Adrenal gland (tissue), 12 donors: ENCODE measurements around the gene NUP153. TPM values are rescaled to one million over a fixed set of nuclear protein-coding genes. Genes with fewer than 3 reads are reported as not detected.

Experiments used
- DNase-seq, 7 donors: peaks; one replicate each; pipeline ENCODE4 v3.0.0-alpha.2; 2019 to 2020
- H3K27ac ChIP-seq, 5 donors: fragments of 200-600 bp; sonication (generic) in 4 of 5; 1 replicate in 3 of 5; 2 replicates in 2 of 5; pipeline versions ENCODE4 v1.5.1 to v1.8.0; 2016 to 2020; ENCODE audit warnings: mild to moderate bottlenecking in 1 of 5
- H3K27me3 ChIP-seq: fragments of 200-600 bp; 2 replicates; pipeline ENCODE4 v1.8.0; 2021
- H3K36me3 ChIP-seq, 2 donors: fragments of 200-600 bp; replicated peaks in 1 of 2; 1 replicate in 1 of 2; 2 replicates in 1 of 2; pipeline versions ENCODE4 v1.5.1 to v1.8.0; 2018 to 2022
- H3K4me1 ChIP-seq, 2 donors: fragments of 200-600 bp; replicated peaks in 1 of 2; 1 replicate in 1 of 2; 2 replicates in 1 of 2; pipeline versions ENCODE4 v1.5.1 to v1.8.0; 2018 to 2021
- H3K4me3 ChIP-seq, 4 donors: fragments of 200-600 bp; sonication (generic) in 3 of 4; one replicate each; pipeline ENCODE4 v1.5.1; 2016 to 2018
- H3K9me3 ChIP-seq, 3 donors: fragments of 200-600 bp; sonication (generic) in 1 of 3; replicated peaks in 1 of 3; 1 replicate in 2 of 3; 2 replicates in 1 of 3; pipeline versions ENCODE4 v1.5.1 to v1.8.0; 2016 to 2021
- POLR2A ChIP-seq, 2 donors: fragments of 450-650 bp; IDR thresholded peaks; one replicate each; pipeline ENCODE4 v1.6.1; 2017; ENCODE audit warnings: antibody characterized with exemption in 2 of 2, mild to moderate bottlenecking in 2 of 2, moderate library complexity in 1 of 2
- WGBS, 4 donors: extraction: QIAGEN DNeasy Blood & Tissue Kit in 2 of 4; methylation state at CpG; one replicate each; pipeline versions ENCODE4 v1.1.5 to v1.1.7; 2013 to 2017; 5-methylcytosine and 5-hydroxymethylcytosine counted together
- intact Hi-C, 2 donors: fragments of 100-400 bp; cut with DNase I; formaldehyde crosslinking; loops; one replicate each; pipeline versions ENCODE4 v1.14.1 to v1.15.0; 2022 to 2023
- polyA plus RNA-seq, 3 donors: library from polyadenylated mRNA; stranded (reverse); fragments of 200-250 nt in 2 of 3; fragments of 350-450 nt in 1 of 3; fragmentation: Illumina TruSeq in 1 of 3; extraction: RNeasy Lipid Tissue Mini Kit (QIAGEN cat#74804) in 1 of 3; gene quantifications; one replicate each; pipeline ENCODE4 v1.2.3, GENCODE V29; 2013 to 2014
- total RNA-seq, 9 donors: library from RNA; depleted of rRNA in 4 of 9; stranded (reverse); fragments of >200 nt in 4 of 9; fragments of 120-200 nt in 1 of 9; fragmentation: NEBNext Ultra II Directional in 1 of 9; extraction: Animal tissue kit (Norgen Biotek cat#: 25700) in 1 of 9; gene quantifications; one replicate each; pipeline versions ENCODE4 v1.1.0 to v1.2.4, GENCODE V29; 2013 to 2023
- TF ChIP-seq, protein P1 (sequence below), 6 experiments: fragments of 450-650 bp in 4 of 6; fragments of 200-600 bp in 2 of 6; sonication (generic) in 1 of 6; IDR thresholded peaks; 1 replicate in 5 of 6; 2 replicates in 1 of 6; pipeline versions ENCODE4 v1.5.1 to v1.8.0; 2016 to 2021; ENCODE audit warnings: antibody characterized with exemption in 6 of 6, mild to moderate bottlenecking in 2 of 6, moderate library complexity in 1 of 6
- donor health status: healthy with polysubstance abuse.
- donor health status: Bipolar disorder and iron deficiency.
- donor health status: DM: yes; HTN: yes; CAD: no.
- donor health status: DM: no; HTN: no; CAD: no.
- donor health status: DM: no; HTN: no; CAD: no.
- donor health status: DM: yes; HTN: yes; CAD: no.

NUP153 gene
- total and polyA plus RNA-seq, 12 donors = 4.6 to 31.4 (median 28.2) TPM

GRCh38 chr6:17648745-17649144, 58.0 kb downstream of the NUP153 start:
- Histone ChIP-seq H3K36me3 (peaks cover 0 to 47% of the 10 kb centered on the region in 2 donors), H3K4me1 (no peaks in the 10 kb centered on the region), H3K27me3 (no peaks in the 10 kb centered on the region), H3K4me3 (no peak overlapping the region), H3K9me3 (no peaks in the 10 kb centered on the region), H3K27ac (no peak overlapping the region)
- TF ChIP-seq, protein P1, sequence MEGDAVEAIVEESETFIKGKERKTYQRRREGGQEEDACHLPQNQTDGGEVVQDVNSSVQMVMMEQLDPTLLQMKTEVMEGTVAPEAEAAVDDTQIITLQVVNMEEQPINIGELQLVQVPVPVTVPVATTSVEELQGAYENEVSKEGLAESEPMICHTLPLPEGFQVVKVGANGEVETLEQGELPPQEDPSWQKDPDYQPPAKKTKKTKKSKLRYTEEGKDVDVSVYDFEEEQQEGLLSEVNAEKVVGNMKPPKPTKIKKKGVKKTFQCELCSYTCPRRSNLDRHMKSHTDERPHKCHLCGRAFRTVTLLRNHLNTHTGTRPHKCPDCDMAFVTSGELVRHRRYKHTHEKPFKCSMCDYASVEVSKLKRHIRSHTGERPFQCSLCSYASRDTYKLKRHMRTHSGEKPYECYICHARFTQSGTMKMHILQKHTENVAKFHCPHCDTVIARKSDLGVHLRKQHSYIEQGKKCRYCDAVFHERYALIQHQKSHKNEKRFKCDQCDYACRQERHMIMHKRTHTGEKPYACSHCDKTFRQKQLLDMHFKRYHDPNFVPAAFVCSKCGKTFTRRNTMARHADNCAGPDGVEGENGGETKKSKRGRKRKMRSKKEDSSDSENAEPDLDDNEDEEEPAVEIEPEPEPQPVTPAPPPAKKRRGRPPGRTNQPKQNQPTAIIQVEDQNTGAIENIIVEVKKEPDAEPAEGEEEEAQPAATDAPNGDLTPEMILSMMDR (IDR thresholded peaks at IDR 0.05) = no peak
- WGBS, 4 donors = 95 to 100% (median 96%) methylated on average over 3 of the region's 3 CpGs
- no peak for DNase-seq
- intact Hi-C loops = no loop called here

DNA sequence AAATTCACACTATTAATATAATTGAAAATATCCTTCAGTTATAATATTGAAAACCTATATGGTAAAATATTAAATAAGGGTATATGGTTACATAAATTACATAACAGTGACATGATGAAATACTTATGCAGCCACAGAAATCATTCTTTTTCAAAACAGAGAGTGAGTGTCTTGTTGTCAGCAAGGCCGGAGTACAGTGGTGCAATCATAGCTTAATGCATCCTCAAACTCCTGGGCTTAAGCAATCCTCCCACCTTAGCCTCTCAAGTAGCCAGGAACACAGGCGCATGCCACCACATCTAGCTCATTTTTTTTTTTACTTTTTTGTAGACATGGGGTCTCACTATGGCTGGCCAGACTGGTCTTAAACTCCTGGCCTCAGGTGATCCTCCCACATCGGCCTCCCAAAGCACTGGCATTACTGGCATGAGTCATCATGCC, 66.2 kb downstream of the NUP153 start:
- no peak for DNase-seq
- Histone ChIP-seq H3K4me3 (no peak overlapping the region), H3K9me3 (peaks cover 0 to 5% (median 0%) of the 10 kb centered on the region in 3 donors), H3K36me3 (peaks cover 0 to 39% of the 10 kb centered on the region in 2 donors), H3K4me1 (no peaks in the 10 kb centered on the region), H3K27ac (no peak overlapping the region), H3K27me3 (no peaks in the 10 kb centered on the region)
- 86 to 98% (median 91%) methylated on average over 3 of the region's 3 CpGs for WGBS, 4 donors
- no peak for TF ChIP-seq POLR2A (IDR thresholded peaks at IDR 0.05)
- TF ChIP-seq, protein P1 (IDR thresholded peaks at IDR 0.05) = no peak
- intact Hi-C loops = no loop called here

GRCh38 chr6:17638212-17638715, 68.5 kb downstream of the NUP153 start:
- 51 to 57% (median 55%) methylated on average over 2 of the region's 2 CpGs for WGBS, 4 donors
- H3K27ac ChIP-seq = no peak overlapping the region
- DNase-seq = no peak
- peaks cover 0 to 5% (median 0%) of the 10 kb centered on the region in 3 donors for H3K9me3 ChIP-seq
- no peaks in the 10 kb centered on the region for H3K4me1 ChIP-seq
- TF ChIP-seq POLR2A (IDR thresholded peaks at IDR 0.05) = no peak
- TF ChIP-seq, protein P1 (IDR thresholded peaks at IDR 0.05) = no peak
- H3K27me3 ChIP-seq = no peaks in the 10 kb centered on the region
- H3K36me3 ChIP-seq = peaks cover 0 to 27% of the 10 kb centered on the region in 2 donors
- no peak overlapping the region for H3K4me3 ChIP-seq
- intact Hi-C loops = no loop called here

- H3K4me3 ChIP-seq = no peak overlapping the region
- WGBS, 4 donors = 75 to 86% (median 78%) methylated on average over 4 of the region's 4 CpGs
- no peak for DNase-seq
- H3K36me3 ChIP-seq = peaks cover 0 to 26% of the 10 kb centered on the region in 2 donors
- H3K27ac ChIP-seq = no peak overlapping the region
- H3K4me1 ChIP-seq = no peaks in the 10 kb centered on the region
- H3K27me3 ChIP-seq = no peaks in the 10 kb centered on the region
- no peak for TF ChIP-seq POLR2A (IDR thresholded peaks at IDR 0.05)
- TF ChIP-seq, protein P1 (IDR thresholded peaks at IDR 0.05) = no peak
- intact Hi-C loops = no loop called here
- peaks cover 0 to 5% (median 0%) of the 10 kb centered on the region in 3 donors for H3K9me3 ChIP-seq
These were observed 71.2 kb downstream of the NUP153 start for GRCh38 chr6:17635568-17635967.
